ENCODE measurements around the gene THPO. TPM values are rescaled to one million over a fixed set of nuclear protein-coding genes. Genes with fewer than 3 reads are reported as not detected.

Gene THPO
- total RNA-seq, 1 donor from 2014 or later, result 0.41 TPM

DNA sequence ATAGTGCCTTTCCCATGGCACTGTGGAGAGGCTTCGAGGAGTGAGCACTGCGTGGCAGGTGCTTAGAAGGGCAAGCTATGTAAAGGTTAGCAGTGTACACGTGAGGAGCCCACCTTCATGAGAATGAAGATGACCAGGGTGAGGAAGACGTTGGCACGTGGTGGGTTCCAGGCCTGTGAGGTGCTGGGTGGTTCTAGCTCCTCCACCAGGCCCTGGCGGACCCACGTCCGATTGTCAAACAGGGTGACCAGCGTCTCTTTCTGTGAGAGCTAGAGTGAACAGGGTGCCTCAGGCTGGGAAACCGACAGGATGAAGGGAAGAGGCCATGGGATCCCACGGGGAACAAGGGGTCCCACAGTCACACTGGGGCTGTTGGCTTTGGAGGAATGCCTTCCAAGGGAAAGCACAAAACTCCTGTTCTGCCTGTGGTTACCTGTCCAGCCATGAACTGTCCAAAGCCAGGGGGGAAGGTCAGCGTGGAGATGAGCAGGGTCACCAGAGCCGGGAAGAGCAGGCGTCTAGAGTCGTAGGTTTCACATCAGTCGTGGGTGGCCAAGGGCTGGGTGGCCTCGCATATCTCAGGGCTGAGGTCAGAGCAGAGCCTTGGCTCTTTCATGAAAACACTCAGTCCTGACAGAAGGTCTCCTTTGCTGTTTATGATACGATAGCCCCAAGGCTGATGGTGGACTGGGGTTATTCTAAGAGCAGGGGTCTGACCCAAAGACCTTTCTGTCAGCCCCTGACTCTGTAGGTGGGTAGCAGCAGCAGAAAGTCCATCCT is 22.6 kb downstream of the THPO start:
- peak overlapping the region; percentile 43 for H3K27ac Mint-ChIP-seq
- H3K27me3 Mint-ChIP-seq, result no peaks in the 10 kb centered on the region
- H3K9me3 Mint-ChIP-seq, result no peaks in the 10 kb centered on the region
- peak overlapping the region; percentile 11 for H3K4me3 Mint-ChIP-seq
- peaks cover 13% of the 10 kb centered on the region for H3K36me3 Mint-ChIP-seq
- peaks cover 25% of the 10 kb centered on the region for H3K4me1 Mint-ChIP-seq (ENCODE audit: unreplicated experiment)
- DNase-seq (ENCODE audit: extremely low spot score, unreplicated experiment), result no peak
- TF ChIP-seq, protein P1, sequence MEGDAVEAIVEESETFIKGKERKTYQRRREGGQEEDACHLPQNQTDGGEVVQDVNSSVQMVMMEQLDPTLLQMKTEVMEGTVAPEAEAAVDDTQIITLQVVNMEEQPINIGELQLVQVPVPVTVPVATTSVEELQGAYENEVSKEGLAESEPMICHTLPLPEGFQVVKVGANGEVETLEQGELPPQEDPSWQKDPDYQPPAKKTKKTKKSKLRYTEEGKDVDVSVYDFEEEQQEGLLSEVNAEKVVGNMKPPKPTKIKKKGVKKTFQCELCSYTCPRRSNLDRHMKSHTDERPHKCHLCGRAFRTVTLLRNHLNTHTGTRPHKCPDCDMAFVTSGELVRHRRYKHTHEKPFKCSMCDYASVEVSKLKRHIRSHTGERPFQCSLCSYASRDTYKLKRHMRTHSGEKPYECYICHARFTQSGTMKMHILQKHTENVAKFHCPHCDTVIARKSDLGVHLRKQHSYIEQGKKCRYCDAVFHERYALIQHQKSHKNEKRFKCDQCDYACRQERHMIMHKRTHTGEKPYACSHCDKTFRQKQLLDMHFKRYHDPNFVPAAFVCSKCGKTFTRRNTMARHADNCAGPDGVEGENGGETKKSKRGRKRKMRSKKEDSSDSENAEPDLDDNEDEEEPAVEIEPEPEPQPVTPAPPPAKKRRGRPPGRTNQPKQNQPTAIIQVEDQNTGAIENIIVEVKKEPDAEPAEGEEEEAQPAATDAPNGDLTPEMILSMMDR (conservative IDR thresholded peaks at IDR 0.05), result no peak

- no peak for DNase-seq (ENCODE audit: extremely low spot score, unreplicated experiment)
- Mint-ChIP-seq H3K27ac (no peak overlapping the region), H3K9me3 (no peaks in the 10 kb centered on the region), H3K4me3 (no peak overlapping the region), H3K4me1 (ENCODE audit: unreplicated experiment) (peaks cover 23% of the 10 kb centered on the region), H3K27me3 (no peaks in the 10 kb centered on the region), H3K36me3 (peaks cover 13% of the 10 kb centered on the region)
- TF ChIP-seq, protein P1 (conservative IDR thresholded peaks at IDR 0.05), result no peak
Observed at GRCh38 chr3:184354754-184355153, 23.3 kb downstream of the THPO start.

DNA sequence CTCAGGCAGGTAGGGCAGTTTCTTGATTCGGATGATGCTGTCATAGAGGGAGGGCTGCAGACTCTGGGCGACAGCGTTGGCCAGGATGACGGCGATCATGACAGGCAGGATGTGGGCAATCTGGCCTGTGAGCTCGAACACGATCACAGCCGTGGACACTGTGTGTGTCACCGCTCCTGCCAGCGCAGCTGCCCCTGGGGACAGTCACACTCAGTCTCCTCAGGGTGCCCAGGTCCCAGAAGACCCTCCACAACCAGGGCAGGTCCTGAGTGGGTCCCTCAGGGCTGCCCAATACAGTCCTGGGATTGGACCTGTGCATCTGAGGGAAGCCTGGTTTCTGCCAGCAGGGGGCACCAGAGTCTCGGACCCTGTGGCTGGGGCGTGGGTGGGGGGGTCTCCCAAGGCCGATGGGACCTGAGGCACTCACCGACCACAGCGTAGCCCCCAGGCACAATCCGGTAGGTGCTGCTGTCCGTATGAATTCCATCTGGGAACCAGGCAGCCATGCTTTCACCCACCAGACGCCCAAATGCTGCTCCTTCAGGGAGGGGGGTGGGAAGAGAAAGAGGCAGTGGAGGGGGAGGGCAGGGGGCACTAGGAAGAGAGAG is 23.8 kb downstream of the THPO start:
- Mint-ChIP-seq H3K27ac (no peak overlapping the region), H3K36me3 (peaks cover 13% of the 10 kb centered on the region), H3K27me3 (no peaks in the 10 kb centered on the region), H3K9me3 (no peaks in the 10 kb centered on the region), H3K4me3 (no peak overlapping the region), H3K4me1 (ENCODE audit: unreplicated experiment) (peaks cover 25% of the 10 kb centered on the region)
- TF ChIP-seq, protein P1 (conservative IDR thresholded peaks at IDR 0.05), result peak; percentile 80
- DNase-seq (ENCODE audit: extremely low spot score, unreplicated experiment), result no peak

GRCh38 chr3:184353546-184353941 is 24.5 kb downstream of the THPO start:
- Mint-ChIP-seq H3K27ac (no peak overlapping the region), H3K4me3 (no peak overlapping the region), H3K4me1 (ENCODE audit: unreplicated experiment) (peaks cover 29% of the 10 kb centered on the region), H3K9me3 (no peaks in the 10 kb centered on the region), H3K27me3 (no peaks in the 10 kb centered on the region), H3K36me3 (peaks cover 13% of the 10 kb centered on the region)
- TF ChIP-seq, protein P1 (conservative IDR thresholded peaks at IDR 0.05), result no peak
- DNase-seq (ENCODE audit: extremely low spot score, unreplicated experiment), result no peak

DNA sequence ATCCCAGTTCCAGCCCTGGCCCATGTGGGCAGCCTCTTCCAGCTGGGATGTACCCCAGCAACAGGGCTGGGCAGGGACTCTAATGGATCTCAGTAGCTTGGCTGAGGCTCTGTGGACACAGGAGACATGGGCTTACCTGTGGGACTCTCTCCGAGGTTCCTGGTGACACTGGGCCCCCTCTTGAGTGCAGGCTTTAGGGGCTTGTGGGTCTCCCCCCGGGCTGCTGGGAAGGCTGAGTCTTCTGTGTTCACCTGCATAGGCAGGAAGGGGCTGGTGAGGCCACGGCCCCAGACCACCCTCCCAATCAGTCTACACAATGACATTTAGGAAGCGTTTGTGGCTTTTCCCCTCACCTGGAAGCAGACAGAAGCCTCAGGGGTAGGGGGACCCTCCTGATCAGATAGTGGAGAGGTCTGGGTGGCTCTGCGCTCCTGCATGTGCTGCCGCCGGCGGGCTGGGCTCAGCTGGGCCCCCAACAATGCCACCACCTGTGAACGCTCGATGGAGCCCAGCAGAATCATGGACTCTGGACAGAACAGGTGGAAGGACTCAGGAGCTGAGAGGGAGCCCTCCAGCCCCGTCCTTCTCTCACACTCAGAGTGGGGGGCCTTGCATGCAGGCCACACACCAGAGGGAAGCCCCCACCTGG is 25.0 kb downstream of the THPO start:
- no peak for DNase-seq (ENCODE audit: extremely low spot score, unreplicated experiment)
- peaks cover 13% of the 10 kb centered on the region for H3K36me3 Mint-ChIP-seq
- H3K9me3 Mint-ChIP-seq, result no peaks in the 10 kb centered on the region
- H3K4me1 Mint-ChIP-seq (ENCODE audit: unreplicated experiment), result peaks cover 32% of the 10 kb centered on the region
- H3K27me3 Mint-ChIP-seq, result no peaks in the 10 kb centered on the region
- H3K4me3 Mint-ChIP-seq, result no peak overlapping the region
- TF ChIP-seq, protein P1 (conservative IDR thresholded peaks at IDR 0.05), result no peak
- no peak overlapping the region for H3K27ac Mint-ChIP-seq

All from type B pancreatic cell (in vitro differentiated cells).